HEK293 (cell line): Measurements from ENCODE around the gene CECR2.

ENCODE experiments used
- BCL6B ChIP-seq: fragments of 450-650 bp; formaldehyde crosslinking; IDR thresholded peaks from 2 replicates; pipeline ENCODE4 v1.5.1; 2017; ENCODE audit warnings: missing biosample characterization, missing genetic modification characterization
- KLF9 ChIP-seq: fragments of 450-650 bp; formaldehyde crosslinking; IDR thresholded peaks from 2 replicates; pipeline ENCODE4 v1.5.1; 2016; ENCODE audit warnings: missing biosample characterization, missing genetic modification characterization, low read depth
- PATZ1 ChIP-seq: fragments of 450-650 bp; formaldehyde crosslinking; IDR thresholded peaks from 2 replicates; pipeline ENCODE4 v1.5.1; 2016; ENCODE audit warnings: missing biosample characterization, missing genetic modification characterization
- SALL2 ChIP-seq: fragments of 450-650 bp; formaldehyde crosslinking; IDR thresholded peaks from 2 replicates; pipeline ENCODE4 v1.5.0; 2017; ENCODE audit warnings: missing biosample characterization, mild to moderate bottlenecking, missing genetic modification characterization, borderline replicate concordance
- TRIM28 ChIP-seq: IDR thresholded peaks from 2 replicates; pipeline ENCODE4 v1.6.1; 2011; ENCODE audit warnings: low read length, control low read depth, borderline replicate concordance
- ZBTB7A ChIP-seq: fragments of 450-650 bp; formaldehyde crosslinking; IDR thresholded peaks from 2 replicates; pipeline ENCODE4 v1.5.1; 2016; ENCODE audit warnings: low read depth, missing biosample characterization, missing genetic modification characterization
- ZEB2 ChIP-seq: fragments of 450-650 bp; formaldehyde crosslinking; IDR thresholded peaks from 2 replicates; pipeline ENCODE4 v1.5.1; 2016; ENCODE audit warnings: missing biosample characterization, missing genetic modification characterization
- ZNF146 ChIP-seq: fragments of 450-650 bp; formaldehyde crosslinking; IDR thresholded peaks from 2 replicates; pipeline ENCODE4 v1.5.1; 2016; ENCODE audit warnings: missing biosample characterization, missing genetic modification characterization
- ZNF202 ChIP-seq: fragments of 450-650 bp; formaldehyde crosslinking; IDR thresholded peaks from 2 replicates; pipeline ENCODE4 v1.5.1; 2016; ENCODE audit warnings: missing biosample characterization, missing genetic modification characterization, borderline replicate concordance
- ZNF223 ChIP-seq: fragments of 450-650 bp; formaldehyde crosslinking; IDR thresholded peaks from 2 replicates; pipeline ENCODE4 v1.5.1; 2016; ENCODE audit warnings: missing biosample characterization, missing genetic modification characterization
- ZNF239 ChIP-seq: fragments of 450-650 bp; formaldehyde crosslinking; IDR thresholded peaks from 2 replicates; pipeline ENCODE4 v1.5.1; 2016; ENCODE audit warnings: missing biosample characterization, missing genetic modification characterization
- ZNF274 ChIP-seq, 2 experiments: fragments of 200-500 bp in 1 of 2; fragments of 450-650 bp in 1 of 2; sonication (Bioruptor generic) in 1 of 2; formaldehyde crosslinking in 1 of 2; IDR thresholded peaks; 2 replicates each; pipeline versions ENCODE4 v1.5.1 to v1.6.1; 2014 to 2016; ENCODE audit warnings: borderline replicate concordance in 1 of 2, inconsistent platforms in 1 of 2, low read length in 1 of 2, missing biosample characterization in 1 of 2, missing genetic modification characterization in 1 of 2
- ZNF37A ChIP-seq: fragments of 450-650 bp; IDR thresholded peaks from 2 replicates; pipeline ENCODE4 v1.5.1; 2018; ENCODE audit warnings: missing biosample characterization, missing genetic modification characterization
- ZNF518A ChIP-seq: fragments of 450-650 bp; formaldehyde crosslinking; conservative IDR thresholded peaks from 2 replicates; pipeline ENCODE4 v1.5.1; 2016; ENCODE audit warnings: low read depth, missing biosample characterization, missing genetic modification characterization
- ZNF560 ChIP-seq: fragments of 450-650 bp; formaldehyde crosslinking; IDR thresholded peaks from 2 replicates; pipeline ENCODE4 v1.5.1; 2017; ENCODE audit warnings: missing biosample characterization, missing genetic modification characterization, borderline replicate concordance
- ZNF596 ChIP-seq: fragments of 450-650 bp; IDR thresholded peaks from 2 replicates; pipeline ENCODE4 v1.5.0; 2018; ENCODE audit warnings: missing biosample characterization, mild to moderate bottlenecking, missing genetic modification characterization, moderate library complexity
- ZNF600 ChIP-seq: fragments of 450-650 bp; formaldehyde crosslinking; IDR thresholded peaks from 2 replicates; pipeline ENCODE4 v1.5.1; 2016; ENCODE audit warnings: missing biosample characterization, missing genetic modification characterization
- ZNF623 ChIP-seq: fragments of 450-650 bp; formaldehyde crosslinking; IDR thresholded peaks from 2 replicates; pipeline ENCODE4 v1.5.1; 2016; ENCODE audit warnings: missing biosample characterization, missing genetic modification characterization
- ZNF645 ChIP-seq: fragments of 450-650 bp; formaldehyde crosslinking; IDR thresholded peaks from 2 replicates; pipeline ENCODE4; 2016; ENCODE audit warnings: missing biosample characterization, missing genetic modification characterization
- ZNF658 ChIP-seq: fragments of 450-650 bp; formaldehyde crosslinking; IDR thresholded peaks from 2 replicates; pipeline ENCODE4; 2016; ENCODE audit warnings: missing biosample characterization, missing genetic modification characterization
- TF ChIP-seq, protein P1 (sequence below): fragments of 450-650 bp; formaldehyde crosslinking; IDR thresholded peaks from 2 replicates; pipeline ENCODE4 v1.5.1; 2016; ENCODE audit warnings: missing biosample characterization, missing genetic modification characterization
- TF ChIP-seq, protein P2 (sequence below): fragments of 450-650 bp; formaldehyde crosslinking; IDR thresholded peaks from 2 replicates; pipeline ENCODE4 v1.5.1; 2016; ENCODE audit warnings: missing biosample characterization, missing genetic modification characterization

Gene CECR2

DNA sequence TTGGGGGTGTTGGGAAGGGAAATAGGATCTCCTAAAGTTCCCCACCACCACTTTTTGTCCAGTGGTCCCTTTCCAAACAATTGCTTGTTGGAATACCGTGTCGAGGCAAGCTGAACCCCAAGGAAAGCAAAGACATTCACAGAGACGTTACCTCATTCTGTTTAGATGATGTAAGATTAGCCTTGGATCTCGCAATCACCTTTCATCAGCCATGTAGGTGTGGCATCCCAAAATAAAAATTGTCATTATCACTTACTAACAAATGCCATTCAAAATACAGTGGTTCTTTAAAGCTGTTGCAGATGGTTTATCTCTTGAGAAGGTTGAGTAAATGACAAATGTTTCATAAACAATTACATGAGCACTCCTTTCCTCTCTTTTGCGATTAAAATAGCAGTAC lies 107.6 kb downstream of the CECR2 start (continued):
- TF ChIP-seq BCL6B (tag by site-specific recombination) (0 out of 2 replicates have a peak, but pooled peaks have one; percentile 8), ZNF645 (tag by site-specific recombination) (no peak), PATZ1 (tag by site-specific recombination) (no peak), ZNF623 (tag by site-specific recombination) (no peak), ZNF202 (tag by site-specific recombination) (no peak), ZNF560 (tag by site-specific recombination) (no peak), ZNF518A (tag by site-specific recombination) (0 out of 2 replicates have a peak, but pooled peaks have one; percentile 25), KLF9 (tag by site-specific recombination) (no peak), ZBTB7A (tag by site-specific recombination) (no peak), ZNF37A (no peak), ZNF600 (no peak), ZNF274 (IDR thresholded peaks at IDR 0.05; ENCODE audit: low read length) (no peak), ZNF274 (tag by site-specific recombination; IDR thresholded peaks at IDR 0.05; ENCODE audit: borderline replicate concordance) (no peak), ZNF223 (no peak), ZNF596 (tag by site-specific recombination) (no peak), ZNF146 (tag by site-specific recombination) (no peak), SALL2 (no peak), ZNF658 (tag by site-specific recombination) (no peak), ZEB2 (tag by site-specific recombination) (0 out of 2 replicates have a peak, but pooled peaks have one; percentile 39), ZNF239 (tag by site-specific recombination) (no peak), TRIM28 (no peak)
- TF ChIP-seq, protein P1, sequence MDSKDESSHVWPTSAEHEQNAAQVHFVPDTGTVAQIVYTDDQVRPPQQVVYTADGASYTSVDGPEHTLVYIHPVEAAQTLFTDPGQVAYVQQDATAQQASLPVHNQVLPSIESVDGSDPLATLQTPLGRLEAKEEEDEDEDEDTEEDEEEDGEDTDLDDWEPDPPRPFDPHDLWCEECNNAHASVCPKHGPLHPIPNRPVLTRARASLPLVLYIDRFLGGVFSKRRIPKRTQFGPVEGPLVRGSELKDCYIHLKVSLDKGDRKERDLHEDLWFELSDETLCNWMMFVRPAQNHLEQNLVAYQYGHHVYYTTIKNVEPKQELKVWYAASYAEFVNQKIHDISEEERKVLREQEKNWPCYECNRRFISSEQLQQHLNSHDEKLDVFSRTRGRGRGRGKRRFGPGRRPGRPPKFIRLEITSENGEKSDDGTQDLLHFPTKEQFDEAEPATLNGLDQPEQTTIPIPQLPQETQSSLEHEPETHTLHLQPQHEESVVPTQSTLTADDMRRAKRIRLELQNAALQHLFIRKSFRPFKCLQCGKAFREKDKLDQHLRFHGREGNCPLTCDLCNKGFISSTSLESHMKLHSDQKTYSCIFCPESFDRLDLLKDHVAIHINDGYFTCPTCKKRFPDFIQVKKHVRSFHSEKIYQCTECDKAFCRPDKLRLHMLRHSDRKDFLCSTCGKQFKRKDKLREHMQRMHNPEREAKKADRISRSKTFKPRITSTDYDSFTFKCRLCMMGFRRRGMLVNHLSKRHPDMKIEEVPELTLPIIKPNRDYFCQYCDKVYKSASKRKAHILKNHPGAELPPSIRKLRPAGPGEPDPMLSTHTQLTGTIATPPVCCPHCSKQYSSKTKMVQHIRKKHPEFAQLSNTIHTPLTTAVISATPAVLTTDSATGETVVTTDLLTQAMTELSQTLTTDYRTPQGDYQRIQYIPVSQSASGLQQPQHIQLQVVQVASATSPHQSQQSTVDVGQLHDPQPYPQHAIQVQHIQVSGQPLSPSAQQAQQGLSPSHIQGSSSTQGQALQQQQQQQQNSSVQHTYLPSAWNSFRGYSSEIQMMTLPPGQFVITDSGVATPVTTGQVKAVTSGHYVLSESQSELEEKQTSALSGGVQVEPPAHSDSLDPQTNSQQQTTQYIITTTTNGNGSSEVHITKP (tag by site-specific recombination), result peak; percentile 67; the same call in 1 of the 2 replicates
- TF ChIP-seq, protein P2, sequence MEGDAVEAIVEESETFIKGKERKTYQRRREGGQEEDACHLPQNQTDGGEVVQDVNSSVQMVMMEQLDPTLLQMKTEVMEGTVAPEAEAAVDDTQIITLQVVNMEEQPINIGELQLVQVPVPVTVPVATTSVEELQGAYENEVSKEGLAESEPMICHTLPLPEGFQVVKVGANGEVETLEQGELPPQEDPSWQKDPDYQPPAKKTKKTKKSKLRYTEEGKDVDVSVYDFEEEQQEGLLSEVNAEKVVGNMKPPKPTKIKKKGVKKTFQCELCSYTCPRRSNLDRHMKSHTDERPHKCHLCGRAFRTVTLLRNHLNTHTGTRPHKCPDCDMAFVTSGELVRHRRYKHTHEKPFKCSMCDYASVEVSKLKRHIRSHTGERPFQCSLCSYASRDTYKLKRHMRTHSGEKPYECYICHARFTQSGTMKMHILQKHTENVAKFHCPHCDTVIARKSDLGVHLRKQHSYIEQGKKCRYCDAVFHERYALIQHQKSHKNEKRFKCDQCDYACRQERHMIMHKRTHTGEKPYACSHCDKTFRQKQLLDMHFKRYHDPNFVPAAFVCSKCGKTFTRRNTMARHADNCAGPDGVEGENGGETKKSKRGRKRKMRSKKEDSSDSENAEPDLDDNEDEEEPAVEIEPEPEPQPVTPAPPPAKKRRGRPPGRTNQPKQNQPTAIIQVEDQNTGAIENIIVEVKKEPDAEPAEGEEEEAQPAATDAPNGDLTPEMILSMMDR (tag by site-specific recombination), result no peak
